ENCODE data around the gene ITIH5. TPM values are rescaled to one million over a fixed set of nuclear protein-coding genes. Genes with fewer than 3 reads are reported as not detected.

The ITIH5 gene
- polyA plus RNA-seq, 1 donor from 2014 or later = 0.28 TPM

Other genes with a start within 250 kb of the ITIH5 start
- gene ITIH2, start 36.4 kb upstream of the ITIH5 start, polyA plus RNA-seq = not detected in 2 replicates
- gene KIN, start 121.0 kb upstream of the ITIH5 start, polyA plus RNA-seq = 22.4 and 24.4 TPM in 2 replicates
- 461 and 497 TPM in 2 replicates for gene ATP5F1C, start 121.2 kb upstream of the ITIH5 start, polyA plus RNA-seq
- 1.4 and 2.0 TPM in 2 replicates for gene TAF3, start 151.5 kb upstream of the ITIH5 start, polyA plus RNA-seq